Panc1 (cell line): Measurements from ENCODE around the gene GRID2. TPM values are rescaled to one million over a fixed set of nuclear protein-coding genes. Genes with fewer than 3 reads are reported as not detected.

Source experiments
- ATAC-seq: fragments of 200-7000 bp; cut with Tn5 transposase; 2 replicates; pipeline ENCODE4 v1.9.1; 2020; ENCODE audit warnings: mild to moderate bottlenecking, moderate library complexity
- BruUV-seq: library from RNA; stranded (reverse); fragments of 400-500 nt; replicated peaks from 2 replicates; lab custom pipeline; 2021; lab: Mats Ljungman, UMichigan
- CTCF ChIA-PET: fragments of 300-600 bp; sonication (Branson Sonifier 250); formaldehyde crosslinking; loops from one replicate; lab custom pipeline; 2022; ENCODE audit warnings: antibody characterized with exemption; lab: Charles Lee
- POLR2A ChIA-PET: fragments of 300-600 bp; sonication (Branson Sonifier 250); formaldehyde crosslinking; loops from one replicate; lab custom pipeline; 2022; ENCODE audit warnings: antibody characterized with exemption; lab: Charles Lee
- DNase-seq: peaks from one replicate; pipeline ENCODE4 v3.0.0-alpha.2; 2010; ENCODE audit warnings: low read depth, low spot score
- H3K27ac ChIP-seq: 2 replicates; pipeline ENCODE4 v1.5.1; 2011; ENCODE audit warnings: mild to moderate bottlenecking, low read length, inconsistent platforms
- H3K27me3 ChIP-seq: fragments of 200-500 bp; sonication (Bioruptor generic); 2 replicates; pipeline ENCODE4 v1.6.0; 2014; ENCODE audit warnings: low read length, inconsistent platforms; ENCODE audit not compliant: control insufficient read depth, insufficient read depth
- H3K36me3 ChIP-seq: fragments of 200-500 bp; sonication (Bioruptor generic); 2 replicates; pipeline ENCODE4 v1.5.1; 2014; ENCODE audit warnings: inconsistent platforms, mild to moderate bottlenecking, low read length, moderate library complexity; ENCODE audit not compliant: control insufficient read depth, insufficient read depth
- H3K4me1 ChIP-seq: 2 replicates; pipeline ENCODE4 v1.5.1; 2011; ENCODE audit warnings: inconsistent platforms, mild to moderate bottlenecking, low read length, moderate library complexity; ENCODE audit not compliant: control insufficient read depth, insufficient read depth
- H3K4me3 ChIP-seq, 2 experiments: 2 replicates each; pipeline ENCODE4 v1.5.1; 2011 to 2012; ENCODE audit warnings: low read depth in 2 of 2, low read length in 2 of 2, mild to moderate bottlenecking in 2 of 2, inconsistent platforms in 1 of 2, moderate library complexity in 1 of 2
- H3K9me3 ChIP-seq: fragments of 200-500 bp; sonication (Bioruptor generic); 2 replicates; pipeline ENCODE4 v1.5.1; 2014; ENCODE audit warnings: low read depth, mild to moderate bottlenecking, inconsistent platforms, low read length, moderate library complexity; ENCODE audit not compliant: control insufficient read depth, insufficient read depth
- CTCF ChIP-seq: fragments of 450-650 bp; IDR thresholded peaks from 2 replicates; pipeline ENCODE4 v1.5.1; 2017; ENCODE audit warnings: mild to moderate bottlenecking
- POLR2AphosphoS5 ChIP-seq: IDR thresholded peaks from 2 replicates; pipeline ENCODE4 v1.6.1; 2012; ENCODE audit warnings: mild to moderate bottlenecking, low read depth, low read length, moderate library complexity
- REST ChIP-seq, 2 experiments: IDR thresholded peaks; 2 replicates each; pipeline ENCODE4 v1.6.1; 2011 to 2012; ENCODE audit warnings: low read depth in 2 of 2, control low read depth in 1 of 2, low read length in 1 of 2, mild to moderate bottlenecking in 1 of 2, moderate library complexity in 1 of 2; ENCODE audit not compliant: insufficient read depth in 1 of 2
- SIN3A ChIP-seq: IDR thresholded peaks from 2 replicates; pipeline ENCODE4 v1.6.1; 2012; ENCODE audit warnings: low read depth, mild to moderate bottlenecking, low read length, moderate library complexity, borderline replicate concordance; ENCODE audit not compliant: insufficient read depth
- TCF7L2 ChIP-seq: IDR thresholded peaks from 2 replicates; pipeline ENCODE4 v1.6.1; 2011; ENCODE audit warnings: mild to moderate bottlenecking, low read depth, low read length, inconsistent platforms
- in situ Hi-C: cut with HindIII; loops from 2 replicates; pipeline ENCODE4 v1.10.0; 2016; ENCODE audit warnings: low sequenced_read_pairs, low pct_unique_long_range_greater_than_20kb
- intact Hi-C: fragments of 100-400 bp; cut with micrococcal nuclease; formaldehyde crosslinking; loops from one replicate; pipeline ENCODE4 v1.10.0; 2022; ENCODE audit not compliant: unreplicated experiment
- total RNA-seq: library from RNA; stranded (reverse); gene quantifications from one replicate; pipeline ENCODE4 v1.2.1, GENCODE V29; 2021; ENCODE audit not compliant: unreplicated experiment

GRID2 gene
- total RNA-seq, 1 experiment from 2014 or later, result 0.08 TPM

- DNase-seq (no peak), ATAC-seq (no peak)
- no peaks in the 10 kb centered on the region for H3K36me3 ChIP-seq
- no peak overlapping the region for H3K27ac ChIP-seq
- CTCF ChIA-PET, result no interaction called here
- no TSS peak for BruUV-seq
- H3K27me3 ChIP-seq, result no peaks in the 10 kb centered on the region
- H3K4me3 ChIP-seq, result no peak overlapping the region
- intact Hi-C loops (no loop called here), in situ Hi-C loops (no loop called here)
- H3K4me1 ChIP-seq, result no peaks in the 10 kb centered on the region
- POLR2A ChIA-PET, result no interaction called here
- H3K9me3 ChIP-seq, result no peaks in the 10 kb centered on the region
- no peak for TF ChIP-seq POLR2AphosphoS5
- TF ChIP-seq CTCF, result no peak
- no peak for TF ChIP-seq TCF7L2
Observed at GRCh38 chr4:93710847-93711430, 1407.2 kb downstream of the GRID2 start.

DNA sequence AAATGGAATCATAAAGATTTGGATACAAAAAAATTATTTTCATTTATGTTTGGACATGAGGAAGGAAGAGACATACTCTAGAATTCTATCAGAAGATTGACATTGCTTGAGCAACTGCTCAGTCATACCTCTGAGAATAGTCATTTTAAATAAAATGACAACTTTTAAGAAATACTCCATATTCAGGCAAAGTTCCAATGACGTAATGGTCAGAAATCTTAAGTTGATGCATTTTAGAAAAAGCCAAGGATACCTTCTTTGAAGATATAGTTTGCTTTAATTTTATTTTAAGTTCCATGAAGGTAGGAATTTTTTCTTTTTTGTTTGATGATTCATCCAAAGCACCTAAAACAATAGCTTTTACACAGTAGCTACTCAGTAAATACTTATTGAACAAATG is 1414.5 kb downstream of the GRID2 start:
- ATAC-seq (no peak), DNase-seq (no peak)
- Histone ChIP-seq H3K27me3 (no peaks in the 10 kb centered on the region), H3K4me1 (no peaks in the 10 kb centered on the region), H3K4me3 (no peak overlapping the region), H3K9me3 (no peaks in the 10 kb centered on the region), H3K27ac (no peak overlapping the region), H3K36me3 (no peaks in the 10 kb centered on the region)
- TF ChIP-seq POLR2AphosphoS5 (no peak), REST (IDR thresholded peaks at IDR 0.05; ENCODE audit: insufficient read depth in 1 of 2, low read depth in 2 of 2, low read length in 1 of 2) (no peak), CTCF (no peak), TCF7L2 (no peak), SIN3A (no peak)
- intact Hi-C loops, result no loop called here
- CTCF ChIA-PET, result no interaction called here
- POLR2A ChIA-PET, result no interaction called here
- in situ Hi-C loops, result no loop called here
- no TSS peak for BruUV-seq
